NT2/D1 (cell line): ENCODE measurements around the gene SLC24A3.

Experiments
- SUZ12 ChIP-seq: IDR thresholded peaks from 2 replicates; pipeline ENCODE4 v1.6.1; 2011; ENCODE audit not compliant: insufficient read length, insufficient read depth; ENCODE audit errors: extremely low read depth
- YY1 ChIP-seq: IDR thresholded peaks from 2 replicates; pipeline ENCODE4 v1.6.1; 2011; ENCODE audit not compliant: insufficient read length, insufficient read depth
- ZNF274 ChIP-seq: IDR thresholded peaks from 2 replicates; pipeline ENCODE4 v1.6.1; 2011; ENCODE audit warnings: mild to moderate bottlenecking, low read depth, low read length

GRCh38 chr20:19430641-19431315 lies 218.3 kb downstream of the SLC24A3 start:
- TF ChIP-seq SUZ12 (no peak), YY1 (no peak), ZNF274 (no peak)
